Measurements from ENCODE around the gene ZNF385D. TPM values are rescaled to one million over a fixed set of nuclear protein-coding genes. Genes with fewer than 3 reads are reported as not detected.
"Not testable (repeated sequence)": the region's sequence is repeated elsewhere in the genome, so short reads cannot be mapped to it uniquely, and the experiment has no call there.

The ZNF385D gene
- total and polyA plus RNA-seq, 4 donors: 0.17 to 30.9 (median 1.9) TPM

DNA sequence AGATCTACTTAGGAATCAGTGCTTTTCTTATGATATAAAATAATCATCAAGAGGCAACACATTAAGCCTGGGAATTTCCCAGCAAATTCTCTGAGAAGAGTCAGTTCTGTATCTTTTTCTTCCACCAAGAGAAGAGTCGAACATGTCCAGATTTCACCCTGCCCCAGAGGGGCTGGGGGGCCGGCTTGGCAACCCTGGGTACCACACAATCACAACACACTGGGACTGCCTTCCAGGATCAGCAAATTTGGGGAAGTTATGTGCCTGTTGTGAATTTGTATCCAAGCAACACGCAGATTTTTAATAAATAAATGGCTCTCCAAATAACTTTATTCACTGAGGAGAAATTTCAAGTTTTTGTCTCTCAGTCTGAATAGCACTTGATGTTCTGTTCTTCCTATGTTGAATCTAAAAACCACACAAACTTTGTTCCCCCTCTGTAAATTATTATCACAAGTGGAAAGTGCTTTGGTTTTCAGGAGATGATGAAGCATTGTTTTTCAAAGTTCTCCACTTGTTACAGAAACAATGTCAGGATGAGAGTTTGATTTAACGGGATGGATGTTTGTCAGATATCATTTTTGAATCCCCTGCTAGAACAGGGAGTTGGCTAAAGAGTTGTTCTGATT is 357.2 kb downstream of the ZNF385D start:
- WGBS, 2 donors: 70 to 75% methylated on average over 4 of the region's 4 CpGs
- Histone ChIP-seq H3K27me3 (ENCODE audit: control insufficient read depth in 3 of 3, insufficient read depth in 3 of 3, low read length in 2 of 3) (no peaks in the 10 kb centered on the region), H3K4me1 (ENCODE audit: control insufficient read depth in 5 of 5, insufficient read depth in 5 of 5, low read length in 5 of 5) (no peaks in the 10 kb centered on the region), H3K4me3 (no peak overlapping the region), H3K27ac (ENCODE audit: low read depth in 1 of 2, low read length in 1 of 2) (no peak overlapping the region), H3K9me3 (ENCODE audit: control insufficient read depth in 4 of 4, insufficient read depth in 3 of 4, low read length in 3 of 4) (no peaks in the 10 kb centered on the region), H3K9ac (ENCODE audit: insufficient read depth in 1 of 2, low read length in 2 of 2) (no peak overlapping the region), H3K36me3 (ENCODE audit: control insufficient read depth in 4 of 4, insufficient read depth in 4 of 4, low read length in 4 of 4) (no peaks in the 10 kb centered on the region)
- TF ChIP-seq, protein P1, sequence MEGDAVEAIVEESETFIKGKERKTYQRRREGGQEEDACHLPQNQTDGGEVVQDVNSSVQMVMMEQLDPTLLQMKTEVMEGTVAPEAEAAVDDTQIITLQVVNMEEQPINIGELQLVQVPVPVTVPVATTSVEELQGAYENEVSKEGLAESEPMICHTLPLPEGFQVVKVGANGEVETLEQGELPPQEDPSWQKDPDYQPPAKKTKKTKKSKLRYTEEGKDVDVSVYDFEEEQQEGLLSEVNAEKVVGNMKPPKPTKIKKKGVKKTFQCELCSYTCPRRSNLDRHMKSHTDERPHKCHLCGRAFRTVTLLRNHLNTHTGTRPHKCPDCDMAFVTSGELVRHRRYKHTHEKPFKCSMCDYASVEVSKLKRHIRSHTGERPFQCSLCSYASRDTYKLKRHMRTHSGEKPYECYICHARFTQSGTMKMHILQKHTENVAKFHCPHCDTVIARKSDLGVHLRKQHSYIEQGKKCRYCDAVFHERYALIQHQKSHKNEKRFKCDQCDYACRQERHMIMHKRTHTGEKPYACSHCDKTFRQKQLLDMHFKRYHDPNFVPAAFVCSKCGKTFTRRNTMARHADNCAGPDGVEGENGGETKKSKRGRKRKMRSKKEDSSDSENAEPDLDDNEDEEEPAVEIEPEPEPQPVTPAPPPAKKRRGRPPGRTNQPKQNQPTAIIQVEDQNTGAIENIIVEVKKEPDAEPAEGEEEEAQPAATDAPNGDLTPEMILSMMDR (IDR thresholded peaks at IDR 0.05; ENCODE audit: control extremely low read depth, extremely low read depth): no peak
- ATAC-seq (ENCODE audit: insufficient read depth, low FRiP score) (no peak), DNase-seq (no peak)

DNA sequence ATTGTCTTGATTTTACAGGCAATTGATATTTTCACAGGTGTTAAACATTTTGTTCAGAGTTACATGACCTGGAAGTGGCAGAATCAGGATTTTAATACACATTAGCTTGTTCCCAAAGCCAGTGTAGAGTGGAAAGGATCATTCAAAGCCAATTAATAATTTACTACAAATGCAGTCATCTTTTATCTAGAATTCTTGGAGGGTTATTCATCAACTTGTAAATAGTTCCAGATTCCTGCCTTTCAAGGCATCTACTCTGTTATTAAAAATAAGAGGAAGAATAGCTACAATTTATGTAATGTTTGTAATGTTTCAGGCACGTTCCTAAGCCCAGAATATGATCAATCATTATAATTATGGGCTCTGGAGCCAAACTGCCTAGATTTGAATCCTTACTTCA is 358.5 kb downstream of the ZNF385D start:
- H3K4me3 ChIP-seq: no peak overlapping the region
- ATAC-seq (ENCODE audit: insufficient read depth, low FRiP score) (no peak), DNase-seq (no peak)
- no peaks in the 10 kb centered on the region for H3K36me3 ChIP-seq (ENCODE audit: control insufficient read depth in 4 of 4, insufficient read depth in 4 of 4, low read length in 4 of 4)
- no peak overlapping the region for H3K27ac ChIP-seq (ENCODE audit: low read depth in 1 of 2, low read length in 1 of 2)
- H3K27me3 ChIP-seq (ENCODE audit: control insufficient read depth in 3 of 3, insufficient read depth in 3 of 3, low read length in 2 of 3): no peaks in the 10 kb centered on the region
- 23 to 44% methylated on average over 1 of the region's 1 CpG for WGBS, 2 donors
- no peaks in the 10 kb centered on the region for H3K4me1 ChIP-seq (ENCODE audit: control insufficient read depth in 5 of 5, insufficient read depth in 5 of 5, low read length in 5 of 5)
- TF ChIP-seq, protein P1 (IDR thresholded peaks at IDR 0.05; ENCODE audit: control extremely low read depth, extremely low read depth): no peak
- no peak overlapping the region for H3K9ac ChIP-seq (ENCODE audit: insufficient read depth in 1 of 2, low read length in 2 of 2)
- H3K9me3 ChIP-seq (ENCODE audit: control insufficient read depth in 4 of 4, insufficient read depth in 3 of 4, low read length in 3 of 4): peaks cover 0 to under 1% (median 0%) of the 10 kb centered on the region in 4 donors

GRCh38 chr3:21390856-21391255 is 360.2 kb downstream of the ZNF385D start:
- Histone ChIP-seq H3K9me3 (ENCODE audit: control insufficient read depth in 4 of 4, insufficient read depth in 3 of 4, low read length in 3 of 4) (peaks cover 0 to 3% (median 0%) of the 10 kb centered on the region in 4 donors), H3K9ac (ENCODE audit: insufficient read depth in 1 of 2, low read length in 2 of 2) (no peak overlapping the region), H3K27me3 (ENCODE audit: control insufficient read depth in 3 of 3, insufficient read depth in 3 of 3, low read length in 2 of 3) (no peaks in the 10 kb centered on the region), H3K27ac (ENCODE audit: low read depth in 1 of 2, low read length in 1 of 2) (no peak overlapping the region), H3K4me1 (ENCODE audit: control insufficient read depth in 5 of 5, insufficient read depth in 5 of 5, low read length in 5 of 5) (no peaks in the 10 kb centered on the region), H3K36me3 (ENCODE audit: control insufficient read depth in 4 of 4, insufficient read depth in 4 of 4, low read length in 4 of 4) (no peaks in the 10 kb centered on the region), H3K4me3 (no peak overlapping the region)
- ATAC-seq (ENCODE audit: insufficient read depth, low FRiP score) (no peak), DNase-seq (no peak)
- TF ChIP-seq, protein P1 (IDR thresholded peaks at IDR 0.05; ENCODE audit: control extremely low read depth, extremely low read depth): no peak
- WGBS, 2 donors: 63 to 68% methylated on average over 1 of the region's 1 CpG

DNA sequence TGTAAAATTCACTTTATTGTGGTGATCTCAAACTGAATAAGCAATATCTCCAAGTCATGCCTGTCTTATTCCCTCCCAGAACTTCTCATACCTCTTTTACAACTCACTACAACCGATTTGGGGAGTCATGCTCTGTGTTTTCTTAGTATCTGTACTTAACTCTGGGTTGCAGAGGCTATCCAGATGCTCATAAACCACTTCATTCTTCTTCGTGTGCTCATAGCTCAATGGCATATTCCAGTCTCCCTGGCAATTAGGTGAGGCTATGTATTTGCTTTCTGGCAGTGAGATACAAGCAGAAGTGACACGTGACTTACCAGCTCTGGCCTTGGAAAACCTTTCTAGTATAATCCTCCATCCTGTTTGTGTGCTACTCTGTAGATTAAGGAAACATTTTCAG is 360.9 kb downstream of the ZNF385D start:
- DNase-seq: peak in 1 of 3 donors; percentile 4

GRCh38 chr3:21387142-21387826 is 363.7 kb downstream of the ZNF385D start:
- not testable (repeated sequence) for ATAC-seq (ENCODE audit: insufficient read depth, low FRiP score)

More for the DNA sequence above, 360.9 kb downstream of the ZNF385D start:
- Histone ChIP-seq H3K4me3 (no peak overlapping the region), H3K9ac (ENCODE audit: insufficient read depth in 1 of 2, low read length in 2 of 2) (no peak overlapping the region), H3K27ac (ENCODE audit: low read depth in 1 of 2, low read length in 1 of 2) (no peak overlapping the region), H3K36me3 (ENCODE audit: control insufficient read depth in 4 of 4, insufficient read depth in 4 of 4, low read length in 4 of 4) (no peaks in the 10 kb centered on the region), H3K27me3 (ENCODE audit: control insufficient read depth in 3 of 3, insufficient read depth in 3 of 3, low read length in 2 of 3) (no peaks in the 10 kb centered on the region), H3K4me1 (ENCODE audit: control insufficient read depth in 5 of 5, insufficient read depth in 5 of 5, low read length in 5 of 5) (no peaks in the 10 kb centered on the region), H3K9me3 (ENCODE audit: control insufficient read depth in 4 of 4, insufficient read depth in 3 of 4, low read length in 3 of 4) (peaks cover 0 to 3% (median 0%) of the 10 kb centered on the region in 4 donors)
- 39 to 63% methylated on average over 3 of the region's 3 CpGs for WGBS, 2 donors
- TF ChIP-seq, protein P1 (IDR thresholded peaks at IDR 0.05; ENCODE audit: control extremely low read depth, extremely low read depth): no peak
- ATAC-seq (ENCODE audit: insufficient read depth, low FRiP score): peak; percentile 30

More at GRCh38 chr3:21387142-21387826, 363.7 kb downstream of the ZNF385D start:
- H3K9ac ChIP-seq (ENCODE audit: insufficient read depth in 1 of 2, low read length in 2 of 2); H3K9me3 ChIP-seq (ENCODE audit: control insufficient read depth in 4 of 4, insufficient read depth in 3 of 4, low read length in 3 of 4); H3K27me3 ChIP-seq (ENCODE audit: control insufficient read depth in 3 of 3, insufficient read depth in 3 of 3, low read length in 2 of 3); H3K4me1 ChIP-seq (ENCODE audit: control insufficient read depth in 5 of 5, insufficient read depth in 5 of 5, low read length in 5 of 5); H3K27ac ChIP-seq (ENCODE audit: low read depth in 1 of 2, low read length in 1 of 2); H3K36me3 ChIP-seq (ENCODE audit: control insufficient read depth in 4 of 4, insufficient read depth in 4 of 4, low read length in 4 of 4); H3K4me3 ChIP-seq; DNase-seq: not testable (repeated sequence)
- 88 to 91% methylated on average over 26 to 30 of the region's 30 CpGs for WGBS, 2 donors

Measured in lung (tissue), 12 donors.